GM23338 (cell line): ENCODE measurements around the gene C3orf70. TPM values are rescaled to one million over a fixed set of nuclear protein-coding genes. Genes with fewer than 3 reads are reported as not detected.

Source experiments
- ATAC-seq: fragments of 200-7000 bp; cut with Tn5 transposase; 3 replicates; pipeline ENCODE4 v1.9.1; 2020
- DNase-seq: peaks from one replicate; pipeline ENCODE4 v3.0.0-alpha.2; 2015; ENCODE audit warnings: low spot score
- H2AFZ ChIP-seq: fragments of 200-600 bp; sonication (generic); 2 replicates; pipeline ENCODE4 v1.8.0; 2016; ENCODE audit warnings: antibody characterized with exemption, mild to moderate bottlenecking, moderate library complexity
- H3F3A ChIP-seq: fragments of 200-600 bp; sonication (generic); replicated peaks from 2 replicates; pipeline ENCODE4 v1.8.0; 2017; ENCODE audit warnings: antibody characterized with exemption, mixed run types, low read depth
- H3K27ac ChIP-seq: fragments of 200-600 bp; sonication (generic); 2 replicates; pipeline ENCODE4 v1.6.1; 2016; ENCODE audit warnings: low read depth
- H3K27me3 ChIP-seq: fragments of 200-600 bp; sonication (generic); 2 replicates; pipeline ENCODE4 v1.8.0; 2016; ENCODE audit warnings: mild to moderate bottlenecking, mixed run types, moderate library complexity; ENCODE audit not compliant: insufficient read depth
- H3K36me3 ChIP-seq: fragments of 200-600 bp; sonication (generic); 2 replicates; pipeline ENCODE4 v1.8.0; 2016; ENCODE audit warnings: mild to moderate bottlenecking; ENCODE audit not compliant: insufficient read depth
- H3K4me1 ChIP-seq: fragments of 200-600 bp; sonication (generic); 2 replicates; pipeline ENCODE4 v1.8.0; 2016; ENCODE audit warnings: mild to moderate bottlenecking, moderate library complexity; ENCODE audit not compliant: insufficient read depth
- H3K4me2 ChIP-seq: fragments of 200-600 bp; sonication (generic); 2 replicates; pipeline ENCODE4 v1.7.1; 2017; ENCODE audit warnings: mixed run types
- H3K4me3 ChIP-seq: fragments of 200-600 bp; sonication (generic); 2 replicates; pipeline ENCODE4 v1.6.1; 2016; ENCODE audit warnings: mixed run types
- H3K79me2 ChIP-seq: fragments of 200-600 bp; sonication (generic); replicated peaks from 2 replicates; pipeline ENCODE4 v1.8.0; 2017; ENCODE audit warnings: mild to moderate bottlenecking; ENCODE audit not compliant: insufficient read depth
- H3K9me2 ChIP-seq: fragments of 200-600 bp; sonication (generic); 2 replicates; pipeline ENCODE4 v1.8.0; 2017; ENCODE audit not compliant: insufficient read depth
- H4K20me1 ChIP-seq: fragments of 200-600 bp; sonication (generic); replicated peaks from 2 replicates; pipeline ENCODE4 v1.8.0; 2017; ENCODE audit warnings: mild to moderate bottlenecking; ENCODE audit not compliant: insufficient read depth
- H3K27ac Mint-ChIP-seq: 2 replicates; pipeline ENCODE4 v1.8.0; 2020; ENCODE audit warnings: inconsistent platforms, mild to moderate bottlenecking, moderate library complexity, mixed read lengths
- H3K27me3 Mint-ChIP-seq: 3 replicates; pipeline ENCODE4 v1.8.0; 2022; ENCODE audit warnings: low read depth, mild to moderate bottlenecking, moderate library complexity, mixed read lengths, inconsistent platforms; ENCODE audit not compliant: insufficient read depth, poor library complexity
- H3K36me3 Mint-ChIP-seq: 3 replicates; pipeline ENCODE4 v1.8.0; 2021; ENCODE audit warnings: low read depth, mild to moderate bottlenecking, inconsistent platforms, moderate library complexity, mixed read lengths
- H3K4me1 Mint-ChIP-seq: 3 replicates; pipeline ENCODE4 v1.8.0; 2020; ENCODE audit warnings: mild to moderate bottlenecking, inconsistent platforms, mixed read lengths
- H3K4me3 Mint-ChIP-seq: 3 replicates; pipeline ENCODE4 v1.8.0; 2021; ENCODE audit warnings: moderate library complexity, mild to moderate bottlenecking, inconsistent platforms, mixed read lengths
- H3K9me3 Mint-ChIP-seq: 3 replicates; pipeline ENCODE4 v1.8.0; 2020; ENCODE audit warnings: moderate library complexity, mild to moderate bottlenecking, inconsistent platforms, mixed read lengths
- CREB1 ChIP-seq: fragments of 250-450 bp; sonication (Bioruptor Pico); IDR thresholded peaks from 2 replicates; pipeline ENCODE4 v1.5.0; 2020; ENCODE audit warnings: low read depth, mild to moderate bottlenecking, moderate library complexity
- CTCF ChIP-seq, 2 experiments: fragments of 200-600 bp in 1 of 2; sonication (generic) in 1 of 2; conservative IDR thresholded peaks; 2 replicates each; pipeline versions ENCODE4 v1.5.1 to v1.6.1; 2016 to 2017; ENCODE audit warnings: antibody characterized with exemption in 2 of 2, low read depth in 2 of 2, mild to moderate bottlenecking in 2 of 2, moderate library complexity in 1 of 2
- EZH2phosphoT487 ChIP-seq: fragments of 200-600 bp; sonication (generic); IDR thresholded peaks from one replicate; pipeline ENCODE4 v1.8.1; 2018; ENCODE audit warnings: antibody characterized with exemption; ENCODE audit not compliant: unreplicated experiment
- JUNB ChIP-seq: IDR thresholded peaks from one replicate; pipeline ENCODE4 v1.6.1; 2016; ENCODE audit warnings: antibody characterized with exemption; ENCODE audit not compliant: unreplicated experiment
- STAT1 ChIP-seq: IDR thresholded peaks from one replicate; pipeline ENCODE4 v1.6.1; 2016; ENCODE audit warnings: antibody characterized with exemption; ENCODE audit not compliant: unreplicated experiment
- ZNF114 ChIP-seq: fragments of 250-450 bp; sonication (Bioruptor Pico); IDR thresholded peaks from 2 replicates; pipeline ENCODE4 v1.5.0; 2020; ENCODE audit warnings: mild to moderate bottlenecking, moderate library complexity
- ZNF331 ChIP-seq: fragments of 250-450 bp; sonication (Bioruptor Pico); IDR thresholded peaks from 2 replicates; pipeline ENCODE4 v1.5.0; 2020; ENCODE audit warnings: low read depth, mild to moderate bottlenecking, moderate library complexity
- ZNF462 ChIP-seq: fragments of 250-450 bp; sonication (Bioruptor Pico); IDR thresholded peaks from 2 replicates; pipeline ENCODE4 v1.5.0; 2020; ENCODE audit warnings: mild to moderate bottlenecking, moderate library complexity
- polyA plus RNA-seq: library from polyadenylated mRNA; unstranded; fragments of >200 nt; fragmentation: Nextera tagmentation; extraction: Ambion mirVana; gene quantifications from 2 replicates; pipeline ENCODE4 v1.2.1, GENCODE V29; 2016
- total RNA-seq: library from RNA; depleted of rRNA; stranded (reverse); fragments of >200 nt; shearing (Covaris generic); gene quantifications from 2 replicates; pipeline ENCODE4 v1.2.3, GENCODE V29; 2014

C3orf70 gene
- total and polyA plus RNA-seq, 2 experiments from 2014 or later = 0.45 to 1.5 TPM

GRCh38 chr3:185065059-185065458 is 87.8 kb downstream of the C3orf70 start:
- H3K27me3 Mint-ChIP-seq = no peaks in the 10 kb centered on the region
- Histone ChIP-seq H3K4me3 (no peak overlapping the region), H3K4me2 (no peak overlapping the region), H3K27me3 (no peaks in the 10 kb centered on the region), H3K27ac (no peak overlapping the region), H3F3A (no peaks in the 10 kb centered on the region), H3K36me3 (no peaks in the 10 kb centered on the region), H4K20me1 (no peaks in the 10 kb centered on the region), H3K4me1 (peaks cover 7% of the 10 kb centered on the region; the same call in 1 of the 2 replicates), H3K79me2 (no peaks in the 10 kb centered on the region), H3K9me2 (no peaks in the 10 kb centered on the region), H2AFZ (no peak overlapping the region)
- H3K36me3 Mint-ChIP-seq = peaks cover 15% of the 10 kb centered on the region
- peak; percentile 19; the same call in 2 of the 3 replicates for ATAC-seq
- peaks cover 18% of the 10 kb centered on the region for H3K9me3 Mint-ChIP-seq
- peaks cover 9% of the 10 kb centered on the region for H3K4me1 Mint-ChIP-seq
- H3K4me3 Mint-ChIP-seq = no peak overlapping the region
- TF ChIP-seq CREB1 (no peak), CTCF (conservative IDR thresholded peaks at IDR 0.05; ENCODE audit: low read depth in 2 of 2) (peak; percentile 45 to 49)
- peak; percentile 43 for DNase-seq
- H3K27ac Mint-ChIP-seq = no peak overlapping the region

GRCh38 chr3:185063431-185063830 is 89.4 kb downstream of the C3orf70 start:
- no peaks in the 10 kb centered on the region for H3K79me2 ChIP-seq
- ATAC-seq (no peak), DNase-seq (no peak)
- H3F3A ChIP-seq = no peaks in the 10 kb centered on the region
- peaks cover 21% of the 10 kb centered on the region for H3K36me3 Mint-ChIP-seq
- no peaks in the 10 kb centered on the region for H3K9me2 ChIP-seq
- H3K4me1 ChIP-seq = no peaks in the 10 kb centered on the region
- H3K27me3 Mint-ChIP-seq = no peaks in the 10 kb centered on the region
- no peak overlapping the region for H2AFZ ChIP-seq
- H3K27me3 ChIP-seq = no peaks in the 10 kb centered on the region
- no peaks in the 10 kb centered on the region for H3K4me1 Mint-ChIP-seq
- peaks cover 30% of the 10 kb centered on the region for H3K9me3 Mint-ChIP-seq
- no peak overlapping the region for H3K4me2 ChIP-seq
- no peak overlapping the region for H3K4me3 Mint-ChIP-seq
- H3K4me3 ChIP-seq = no peak overlapping the region
- no peak overlapping the region for H3K27ac ChIP-seq
- H3K36me3 ChIP-seq = no peaks in the 10 kb centered on the region
- TF ChIP-seq CTCF (conservative IDR thresholded peaks at IDR 0.05; ENCODE audit: low read depth in 2 of 2) (no peak), ZNF114 (CRISPR knock-in tag) (no peak), ZNF462 (CRISPR knock-in tag) (no peak), JUNB (no peak), ZNF331 (CRISPR knock-in tag) (no peak), EZH2phosphoT487 (no peak), CREB1 (no peak), STAT1 (no peak)
- H4K20me1 ChIP-seq = no peaks in the 10 kb centered on the region
- H3K27ac Mint-ChIP-seq = no peak overlapping the region
